T1000 (cell line): ENCODE data around the gene S100Z.
A peak's percentile ranks its signal among the peaks of the same experiment; 100 is the strongest.
"Not testable (repeated sequence)": the region's sequence is repeated elsewhere in the genome, so short reads cannot be mapped to it uniquely, and the experiment has no call there.

Source experiments
- DNase-seq: peaks from one replicate; lab custom pipeline; 2025; ENCODE audit warnings: mixed read lengths; lab: John Stamatoyannopoulos, UW

The S100Z gene

GRCh38 chr5:76874088-76874581, 24.3 kb downstream of the S100Z start:
- no peak for DNase-seq

GRCh38 chr5:76888733-76889300, 39.0 kb downstream of the S100Z start:
- no peak for DNase-seq

GRCh38 chr5:76893294-76893693, 43.5 kb downstream of the S100Z start:
- DNase-seq, result no peak

GRCh38 chr5:76896196-76896595, 46.4 kb downstream of the S100Z start:
- DNase-seq, result no peak

GRCh38 chr5:76901522-76901921, 51.7 kb downstream of the S100Z start:
- DNase-seq, result no peak

GRCh38 chr5:76908166-76908565, 58.4 kb downstream of the S100Z start:
- no peak for DNase-seq

GRCh38 chr5:76910344-76910933, 60.6 kb downstream of the S100Z start:
- peak; percentile 9 for DNase-seq

GRCh38 chr5:76914671-76915070, 64.9 kb downstream of the S100Z start:
- DNase-seq, result not testable (repeated sequence)

GRCh38 chr5:76918539-76918938, 68.7 kb downstream of the S100Z start:
- DNase-seq, result no peak

GRCh38 chr5:76920491-76920890, 70.7 kb downstream of the S100Z start:
- DNase-seq, result no peak

GRCh38 chr5:76926329-76927105, 76.7 kb downstream of the S100Z start:
- no peak for DNase-seq

GRCh38 chr5:76927961-76928360, 78.1 kb downstream of the S100Z start:
- no peak for DNase-seq

- DNase-seq, result no peak
These were observed 80.3 kb downstream of the S100Z start for GRCh38 chr5:76930083-76930482.

GRCh38 chr5:76938177-76938576, 88.4 kb downstream of the S100Z start:
- DNase-seq, result no peak

GRCh38 chr5:76941000-76941399, 91.2 kb downstream of the S100Z start:
- no peak for DNase-seq

GRCh38 chr5:76941442-76941841, 91.6 kb downstream of the S100Z start:
- DNase-seq, result no peak

GRCh38 chr5:76942581-76942980, 92.8 kb downstream of the S100Z start:
- peak; percentile 61 for DNase-seq

GRCh38 chr5:76943006-76943405, 93.2 kb downstream of the S100Z start:
- no peak for DNase-seq

- DNase-seq, result no peak
These were observed 94.8 kb downstream of the S100Z start for GRCh38 chr5:76944638-76945037.

GRCh38 chr5:76945238-76945637, 95.4 kb downstream of the S100Z start:
- DNase-seq, result not testable (repeated sequence)

- no peak for DNase-seq
These were observed 96.3 kb downstream of the S100Z start for GRCh38 chr5:76946090-76946489.

- no peak for DNase-seq
These were observed 97.3 kb downstream of the S100Z start for GRCh38 chr5:76947082-76947503.
